NCI-H1694 (cell line): ENCODE measurements around the gene GRK1.
"Not testable (repeated sequence)": the region's sequence is repeated elsewhere in the genome, so short reads cannot be mapped to it uniquely, and the experiment has no call there.

Experiments used
- DNase-seq: peaks from one replicate; lab custom pipeline; 2025; lab: John Stamatoyannopoulos, UW

GRK1 gene

DNA sequence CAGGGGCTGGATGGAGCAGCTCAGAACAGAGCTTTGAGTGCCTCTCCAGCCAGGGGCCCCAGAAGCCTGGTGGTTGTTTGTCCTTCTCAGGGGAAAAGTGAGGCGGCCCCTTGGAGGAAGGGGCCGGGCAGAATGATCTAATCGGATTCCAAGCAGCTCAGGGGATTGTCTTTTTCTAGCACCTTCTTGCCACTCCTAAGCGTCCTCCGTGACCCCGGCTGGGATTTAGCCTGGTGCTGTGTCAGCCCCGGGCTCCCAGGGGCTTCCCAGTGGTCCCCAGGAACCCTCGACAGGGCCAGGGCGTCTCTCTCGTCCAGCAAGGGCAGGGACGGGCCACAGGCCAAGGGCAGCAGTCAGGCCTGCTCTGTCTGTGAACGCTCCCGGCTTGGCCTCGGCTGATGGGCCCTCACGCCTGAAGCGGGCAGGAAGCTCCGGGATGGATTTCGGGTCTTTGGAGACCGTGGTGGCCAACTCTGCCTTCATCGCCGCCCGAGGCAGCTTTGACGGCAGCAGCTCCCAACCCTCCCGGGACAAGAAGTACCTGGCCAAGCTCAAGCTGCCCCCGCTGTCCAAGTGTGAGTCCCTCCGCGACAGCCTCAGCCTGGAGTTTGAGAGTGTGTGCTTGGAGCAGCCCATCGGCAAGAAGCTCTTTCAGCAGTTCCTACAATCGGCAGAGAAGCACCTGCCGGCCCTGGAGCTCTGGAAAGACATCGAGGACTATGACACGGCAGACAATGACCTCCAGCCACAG is at the start of gene GRK1:
Gene GRK1, plus strand, starts transcription at position 269 of the 751 bp plus-strand sequence. Its CDS starts 168 bp downstream, at position 437.
- no peak for DNase-seq

DNA sequence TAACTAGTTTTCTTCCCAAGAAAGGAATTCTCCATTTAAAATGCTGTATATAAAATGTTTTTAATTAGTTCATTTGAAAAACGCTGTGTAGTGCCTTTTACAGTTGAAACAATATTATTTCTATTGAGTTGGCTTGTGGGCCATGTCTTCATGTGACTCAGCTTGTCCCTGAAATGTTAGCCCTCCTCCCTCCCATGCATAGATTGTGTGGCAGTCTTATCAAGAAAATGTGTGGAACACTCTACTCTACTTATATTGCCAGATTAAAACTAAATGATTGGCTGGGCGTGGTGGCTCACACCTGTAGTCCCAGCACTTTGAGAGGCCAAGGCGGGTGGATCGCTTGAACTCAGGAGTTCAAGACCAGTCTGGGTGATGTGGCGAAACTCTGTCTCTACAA is 49.1 kb upstream of the GRK1 start:
- DNase-seq, result no peak

DNA sequence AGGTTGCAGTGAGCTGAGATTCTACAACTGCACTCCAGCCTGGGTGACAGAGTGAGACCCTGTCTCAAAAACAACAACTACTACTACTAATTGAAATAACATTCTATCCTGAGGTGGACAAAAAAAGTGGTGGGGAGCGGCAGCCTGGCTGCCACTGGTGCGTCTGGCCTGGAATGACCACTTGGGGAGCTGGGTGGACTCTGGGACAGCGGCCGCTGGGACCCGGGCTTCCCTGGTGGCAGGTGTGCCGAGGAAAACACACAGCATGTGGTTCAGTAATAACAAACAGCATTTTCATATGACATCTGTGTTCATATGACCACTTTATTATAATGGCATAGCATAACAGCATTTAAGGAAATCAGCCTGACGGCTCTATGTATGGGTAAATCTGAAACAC is 48.6 kb upstream of the GRK1 start:
- DNase-seq, result no peak

- DNase-seq, result no peak
Measured at GRCh38 chr13:113620036-113620796, 46.8 kb upstream of the GRK1 start.

GRCh38 chr13:113621046-113621445 is 46.0 kb upstream of the GRK1 start:
- DNase-seq, result no peak

DNA sequence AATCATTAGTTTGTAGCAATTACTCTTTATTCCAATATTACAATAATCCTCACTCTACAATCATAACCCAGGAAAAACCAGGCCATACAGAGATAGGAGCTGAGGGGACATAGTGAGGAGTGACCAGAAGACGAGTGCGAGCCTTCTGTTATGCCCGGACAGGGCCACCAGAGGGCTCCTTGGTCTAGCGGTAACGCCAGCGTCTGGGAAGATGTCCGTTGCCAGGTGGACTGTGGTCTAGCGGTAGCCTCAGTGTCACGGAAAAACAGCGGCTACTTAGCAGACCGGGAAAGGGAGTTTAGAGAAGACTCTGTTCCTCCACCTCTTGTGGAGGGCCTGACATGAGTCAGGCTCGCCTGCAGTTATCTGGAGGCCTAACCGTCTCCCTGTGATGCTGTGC is 45.5 kb upstream of the GRK1 start:
- not testable (repeated sequence) for DNase-seq

- DNase-seq, result not testable (repeated sequence)
Measured at GRCh38 chr13:113621986-113622550, 45.0 kb upstream of the GRK1 start.

DNA sequence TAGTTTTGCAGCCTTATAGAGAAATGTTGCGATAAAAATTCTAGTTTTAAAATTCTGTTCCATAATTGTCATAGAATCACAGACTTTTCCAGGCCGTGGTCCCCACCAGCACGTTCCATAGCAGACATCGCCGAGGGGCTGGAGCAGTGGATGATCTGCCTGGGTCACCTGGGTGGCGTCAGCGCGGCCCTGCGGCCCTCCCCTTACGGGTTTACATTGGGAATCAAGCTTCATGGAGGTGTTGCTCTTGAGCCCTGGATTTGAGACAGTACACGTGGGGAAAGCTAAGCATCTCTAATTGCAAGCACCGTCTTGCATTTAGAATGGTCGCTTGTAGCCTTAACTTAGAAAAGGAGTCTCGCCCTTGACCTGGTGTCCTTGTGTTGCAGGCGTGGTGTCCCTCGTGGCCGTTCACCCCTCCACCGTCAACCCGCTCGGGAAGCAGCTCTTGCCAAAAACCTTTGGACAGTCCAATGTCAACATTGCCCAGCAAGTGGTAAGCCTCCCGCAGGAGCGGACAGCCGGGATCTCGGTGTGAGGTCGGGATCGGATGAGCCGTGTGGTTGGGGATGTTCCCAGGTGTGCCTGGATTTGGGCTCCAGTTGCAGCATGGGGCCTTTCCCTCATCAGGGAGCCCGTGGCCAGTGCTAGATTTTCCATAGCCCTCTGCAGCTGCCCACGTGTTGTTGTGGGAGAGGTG is 44.1 kb upstream of the GRK1 start:
- DNase-seq, result no peak

DNA sequence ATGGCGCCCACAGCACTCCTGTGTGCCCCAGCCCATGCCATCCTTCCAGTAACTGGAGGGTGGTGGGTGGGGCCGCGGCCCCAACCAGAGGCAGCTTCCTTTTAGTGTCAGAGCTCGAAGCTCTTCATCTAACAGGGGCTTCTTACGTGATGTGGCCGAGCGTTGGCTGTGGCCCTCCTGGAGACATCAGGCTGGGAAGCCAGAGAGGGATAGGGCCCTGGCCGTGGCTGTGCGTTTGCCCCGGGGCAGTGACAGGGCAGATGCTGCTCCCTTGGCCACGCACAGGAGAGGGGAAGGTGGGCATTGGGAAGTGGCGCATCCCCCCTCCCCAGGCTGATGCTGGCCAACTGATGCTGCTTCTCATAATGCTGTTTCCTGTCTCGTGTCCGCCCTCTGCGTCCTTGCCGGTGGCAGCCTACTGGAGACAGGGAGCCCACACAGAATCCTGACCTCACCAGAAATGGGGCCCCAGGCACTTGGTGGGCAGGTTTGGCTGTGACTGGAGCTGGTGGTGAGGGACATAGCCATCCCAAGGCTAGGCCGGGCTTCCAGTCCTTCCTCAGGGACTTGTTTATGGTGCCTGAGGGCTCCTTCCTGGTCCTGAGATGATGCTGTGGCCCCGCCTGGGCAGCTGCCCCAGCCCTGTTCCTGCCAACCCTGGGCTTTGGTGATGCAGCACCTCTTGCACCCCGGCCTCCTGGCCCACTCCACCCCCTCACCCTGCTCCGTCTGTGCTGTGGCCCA is 43.4 kb upstream of the GRK1 start:
- no peak for DNase-seq

- DNase-seq, result no peak
Measured at GRCh38 chr13:113624235-113624587, 42.8 kb upstream of the GRK1 start.

DNA sequence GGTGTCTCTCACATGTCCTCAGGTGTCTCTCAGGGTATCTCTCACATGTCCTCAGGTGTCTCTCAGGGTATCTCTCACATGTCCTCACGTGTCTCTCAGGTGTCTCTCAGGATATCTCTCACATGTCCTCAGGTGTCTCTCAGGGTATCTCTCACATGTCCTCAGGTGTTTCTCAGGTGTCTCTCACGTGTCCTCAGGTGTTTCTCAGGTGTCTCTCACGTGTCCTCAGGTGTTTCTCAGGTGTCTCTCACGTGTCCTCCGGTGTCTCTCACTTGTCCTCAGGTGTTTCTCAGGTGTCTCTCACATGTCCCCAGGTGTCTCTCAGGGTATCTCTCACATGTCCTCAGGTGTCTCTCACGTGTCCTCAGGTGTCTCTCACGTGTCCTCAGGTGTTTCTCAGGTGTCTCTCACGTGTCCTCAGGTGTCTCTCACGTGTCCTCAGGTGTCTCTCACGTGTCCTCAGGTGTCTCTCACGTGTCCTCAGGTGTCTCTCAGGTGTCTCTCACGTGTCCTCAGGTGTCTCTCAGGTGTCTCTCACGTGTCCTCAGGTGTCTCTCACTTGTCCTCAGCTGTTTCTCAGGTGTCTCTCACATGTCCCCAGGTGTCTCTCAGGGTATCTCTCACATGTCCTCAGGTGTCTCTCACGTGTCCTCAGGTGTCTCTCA is 42.2 kb upstream of the GRK1 start:
- DNase-seq, result not testable (repeated sequence)

GRCh38 chr13:113625965-113626721 is 40.9 kb upstream of the GRK1 start:
- no peak for DNase-seq

DNA sequence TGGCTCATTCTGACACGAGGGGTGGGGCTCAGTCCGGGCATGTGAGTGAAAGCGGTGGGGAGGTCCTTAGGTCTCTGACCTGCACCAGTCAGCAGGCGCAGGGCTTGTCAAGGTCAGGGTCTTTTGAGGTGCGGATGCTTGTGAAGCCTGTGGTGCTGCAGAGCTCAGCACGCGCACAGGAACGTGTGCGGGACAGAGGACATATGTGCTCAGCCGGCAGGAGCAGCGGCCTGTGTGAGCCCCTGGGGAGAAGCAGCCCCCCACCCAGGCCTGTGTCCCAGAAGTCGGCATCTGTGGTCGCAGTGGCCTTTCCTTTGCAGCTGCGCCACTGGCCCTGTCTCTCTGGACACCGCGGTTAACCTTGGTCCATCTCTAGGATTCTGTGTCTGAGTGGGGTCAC is 39.9 kb upstream of the GRK1 start:
- DNase-seq, result no peak

DNA sequence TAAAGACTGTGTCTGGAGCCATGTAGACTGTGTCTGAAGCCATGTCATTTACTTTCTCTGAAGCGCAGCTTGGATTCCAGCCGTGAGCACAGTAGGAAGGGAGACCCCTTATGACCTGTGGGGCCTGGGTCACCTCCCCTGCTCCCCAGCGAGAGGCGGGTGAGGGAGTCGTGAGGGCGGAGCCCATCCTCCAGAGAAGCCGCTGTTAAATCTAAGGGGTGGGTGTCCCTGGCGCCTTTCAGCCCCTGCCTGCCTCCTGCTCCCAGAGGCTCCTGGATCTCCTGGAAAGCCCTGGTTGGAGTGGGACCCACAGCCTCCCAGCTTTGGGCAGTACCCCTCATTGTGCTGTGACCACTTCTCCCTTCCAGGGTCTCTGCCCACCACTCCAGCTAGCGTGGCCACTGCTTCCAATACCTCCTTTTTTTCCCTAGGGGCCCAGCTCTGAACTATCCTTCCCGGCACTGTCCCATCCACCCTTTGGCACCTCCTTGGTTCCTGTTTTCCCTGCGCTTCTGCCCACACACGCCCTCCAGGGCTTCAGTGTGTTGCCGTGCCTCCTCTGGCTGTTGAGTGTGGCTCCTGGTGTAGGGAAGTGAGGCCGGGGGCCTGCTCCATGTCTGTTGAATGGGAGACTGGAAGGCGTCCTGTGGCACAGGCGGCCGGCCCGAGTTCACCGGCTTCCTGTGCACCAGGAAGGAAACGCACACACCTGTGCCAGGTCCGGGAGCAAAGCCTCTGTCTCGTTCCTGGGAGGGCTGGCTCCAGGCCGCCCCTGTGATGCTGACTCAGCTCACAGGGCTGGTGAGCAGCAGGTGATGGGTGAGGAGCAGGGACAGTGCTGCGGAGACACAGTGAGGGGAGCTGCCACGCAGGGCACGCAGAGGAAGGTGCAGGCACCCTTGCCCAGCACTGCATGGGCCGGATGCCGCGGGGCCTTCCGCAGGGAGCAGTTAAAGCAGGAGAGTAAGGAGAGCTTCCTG is 38.4 kb upstream of the GRK1 start:
- DNase-seq, result no peak

DNA sequence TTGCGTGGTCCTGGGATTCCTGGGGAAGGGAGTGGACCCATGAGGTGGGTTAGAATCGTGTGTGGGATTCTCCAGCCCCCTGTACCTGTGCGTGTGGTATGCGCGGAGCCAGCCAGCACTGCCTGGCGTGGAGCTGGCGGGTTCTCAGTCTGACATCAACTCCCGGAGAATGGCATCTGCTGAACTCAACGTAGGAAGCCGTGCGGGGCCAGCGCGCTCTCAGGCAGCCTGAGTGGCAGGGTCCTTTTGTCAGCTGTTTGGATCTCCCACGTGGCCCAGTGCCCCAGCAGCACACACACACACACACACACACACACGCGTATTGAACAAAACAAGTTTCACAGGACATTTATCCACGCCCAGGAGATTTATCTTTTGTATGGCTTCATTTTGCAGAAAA is 37.2 kb upstream of the GRK1 start:
- DNase-seq, result no peak

- no peak for DNase-seq
Measured at GRCh38 chr13:113630296-113630695, 36.7 kb upstream of the GRK1 start.

DNA sequence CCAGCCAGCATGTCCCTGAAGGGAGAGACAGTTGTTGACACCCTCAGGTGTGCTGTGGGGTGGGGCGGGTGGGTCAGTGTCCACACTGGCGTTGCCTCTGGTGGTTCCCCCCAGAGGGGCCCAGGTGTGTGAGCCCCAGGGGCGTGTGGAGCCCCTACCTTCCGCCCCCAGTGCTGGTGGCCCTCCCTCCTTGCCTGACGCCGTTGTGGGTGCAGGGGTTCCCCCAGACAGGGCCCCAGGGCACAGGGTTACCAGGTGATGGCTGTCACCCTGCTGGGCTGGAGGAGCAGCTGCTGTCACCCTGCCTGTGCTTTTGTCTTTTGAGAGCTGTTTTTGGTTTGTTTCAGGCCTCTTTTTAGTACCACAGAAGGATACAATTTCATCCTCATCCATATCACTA is 36.2 kb upstream of the GRK1 start:
- no peak for DNase-seq

GRCh38 chr13:113631341-113632095 is 35.5 kb upstream of the GRK1 start:
- no peak for DNase-seq
